Measurements from ENCODE around the gene ZCWPW1. TPM values are rescaled to one million over a fixed set of nuclear protein-coding genes. Genes with fewer than 3 reads are reported as not detected.
"Not testable (repeated sequence)": the region's sequence is repeated elsewhere in the genome, so short reads cannot be mapped to it uniquely, and the experiment has no call there.

ZCWPW1 gene
- total RNA-seq, 2 donors from 2014 or later = 5.1 TPM

DNA sequence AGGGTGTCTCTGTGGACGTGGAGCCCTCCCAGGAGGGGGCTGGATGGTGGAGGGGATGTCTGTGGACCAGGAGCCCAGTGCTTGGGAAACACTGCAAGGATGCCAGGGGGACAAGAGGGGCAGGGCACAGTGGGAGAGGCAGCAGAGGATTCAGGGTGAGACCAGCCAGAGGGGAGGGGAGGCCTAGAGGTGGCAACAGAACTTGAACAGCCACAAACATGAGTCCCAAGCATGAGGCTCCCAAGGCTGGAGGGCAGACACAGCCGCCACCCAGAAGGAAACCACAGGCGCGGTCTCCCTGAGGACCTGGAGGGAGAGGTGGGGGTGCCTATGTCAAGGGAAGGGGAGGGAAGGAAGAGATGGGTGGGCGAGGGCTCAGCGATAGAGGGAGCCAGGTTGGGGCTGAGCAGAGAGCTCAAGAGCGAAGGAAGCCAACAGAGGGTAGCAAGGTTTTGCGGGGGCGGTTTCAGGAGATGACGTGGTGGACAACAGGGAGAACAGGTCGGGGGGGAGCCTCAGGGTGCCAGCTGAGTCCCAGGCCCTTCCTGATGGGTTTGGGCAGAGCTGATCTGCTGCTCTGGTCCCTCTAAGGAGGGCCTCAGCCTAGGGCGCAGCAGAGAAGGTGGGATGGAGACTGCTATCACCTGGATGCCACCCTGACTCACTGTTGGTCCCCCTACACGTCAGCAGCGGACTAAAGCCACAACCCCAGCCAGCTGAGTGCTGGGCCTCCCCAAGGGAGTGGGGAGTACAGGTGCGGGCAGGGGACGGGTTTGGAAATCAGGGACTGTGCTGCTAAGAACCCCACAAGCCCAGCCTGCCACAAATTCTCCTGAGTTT is 61.9 kb downstream of the ZCWPW1 start:
- no peaks in the 10 kb centered on the region for H3K9me3 ChIP-seq (ENCODE audit: control insufficient read depth, low read length, poor library complexity, severe bottlenecking)
- H3K36me3 Mint-ChIP-seq (ENCODE audit: low read depth) = peaks cover 2% of the 10 kb centered on the region
- H3K27ac Mint-ChIP-seq = peak overlapping the region; percentile 89
- H3K27me3 Mint-ChIP-seq = no peaks in the 10 kb centered on the region
- no peak for DNase-seq
- H3K4me3 Mint-ChIP-seq = peak overlapping the region; percentile 37
- H3K4me1 Mint-ChIP-seq = peaks cover 25% of the 10 kb centered on the region
- ATAC-seq = peak; percentile 20

DNA sequence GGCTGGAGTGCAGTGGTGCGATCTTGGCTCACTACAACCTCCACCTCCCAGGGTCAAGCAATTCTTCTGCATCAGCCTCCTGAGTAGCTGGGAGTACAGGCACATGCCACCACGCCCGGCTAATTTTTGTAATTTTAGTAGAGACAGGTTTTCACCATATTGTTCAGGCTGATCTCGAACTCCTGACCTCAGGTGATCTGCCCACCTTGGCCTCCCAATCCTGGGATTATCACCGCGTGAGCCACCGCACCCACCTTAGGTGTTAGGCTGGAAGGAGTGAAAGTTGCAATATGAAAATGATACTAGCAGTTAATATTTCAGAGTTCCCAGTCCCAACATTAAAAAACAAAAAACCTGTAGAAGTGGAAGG is 62.5 kb downstream of the ZCWPW1 start:
- DNase-seq; H3K36me3 Mint-ChIP-seq (ENCODE audit: low read depth); H3K9me3 ChIP-seq (ENCODE audit: control insufficient read depth, low read length, poor library complexity, severe bottlenecking); ATAC-seq; H3K27me3 Mint-ChIP-seq: not testable (repeated sequence)
- peak overlapping the region; percentile 37 for H3K4me3 Mint-ChIP-seq
- peak overlapping the region; percentile 89 for H3K27ac Mint-ChIP-seq
- peaks cover 25% of the 10 kb centered on the region for H3K4me1 Mint-ChIP-seq

DNA sequence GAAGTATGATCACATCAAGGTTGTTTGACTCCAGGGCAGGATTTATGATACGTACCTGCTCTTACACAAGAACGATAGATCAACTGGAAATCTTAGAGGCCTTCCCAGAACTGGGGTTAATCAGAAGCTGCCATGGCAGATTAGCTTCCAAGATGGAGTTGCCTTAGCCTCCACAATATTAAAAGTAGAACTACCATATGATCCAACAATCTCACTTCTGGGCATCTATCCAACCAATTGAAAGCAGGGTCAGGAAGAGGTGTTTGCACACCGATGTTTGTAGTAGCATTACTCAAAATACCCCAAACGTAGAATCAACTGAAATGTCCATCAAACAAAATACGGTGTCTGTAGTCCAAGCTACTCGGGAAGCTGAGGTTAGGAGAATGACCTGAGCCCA is 64.0 kb downstream of the ZCWPW1 start:
- no peaks in the 10 kb centered on the region for H3K9me3 ChIP-seq (ENCODE audit: control insufficient read depth, low read length, poor library complexity, severe bottlenecking)
- Mint-ChIP-seq H3K27me3 (no peaks in the 10 kb centered on the region), H3K27ac (peak overlapping the region; percentile 19), H3K4me3 (no peak overlapping the region), H3K4me1 (peaks cover 28% of the 10 kb centered on the region), H3K36me3 (ENCODE audit: low read depth) (peaks cover 11% of the 10 kb centered on the region)
- DNase-seq = no peak
- ATAC-seq = no peak

DNA sequence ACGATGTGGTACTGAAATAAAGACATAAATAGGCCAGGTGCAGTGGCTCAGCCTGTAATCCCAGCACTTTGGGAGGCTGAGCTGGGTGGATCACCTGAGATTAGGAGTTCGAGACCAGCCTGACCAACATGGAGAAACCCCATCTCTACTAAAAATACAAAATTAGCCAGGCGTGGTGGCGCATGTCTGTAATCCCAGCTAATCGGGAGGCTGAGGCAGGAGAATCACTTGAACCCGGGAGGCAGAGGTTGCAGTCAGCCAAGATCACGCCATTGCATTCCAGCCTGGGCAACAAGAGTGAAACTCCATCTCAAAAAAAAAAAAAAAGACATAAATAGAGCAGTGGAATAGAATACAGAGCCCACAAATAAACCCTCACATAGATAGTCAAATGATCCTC is 64.7 kb downstream of the ZCWPW1 start:
- H3K4me3 Mint-ChIP-seq; H3K27ac Mint-ChIP-seq; DNase-seq; ATAC-seq; H3K27me3 Mint-ChIP-seq; H3K9me3 ChIP-seq (ENCODE audit: control insufficient read depth, low read length, poor library complexity, severe bottlenecking): not testable (repeated sequence)
- peaks cover 25% of the 10 kb centered on the region for H3K4me1 Mint-ChIP-seq
- H3K36me3 Mint-ChIP-seq (ENCODE audit: low read depth) = peaks cover 11% of the 10 kb centered on the region

DNA sequence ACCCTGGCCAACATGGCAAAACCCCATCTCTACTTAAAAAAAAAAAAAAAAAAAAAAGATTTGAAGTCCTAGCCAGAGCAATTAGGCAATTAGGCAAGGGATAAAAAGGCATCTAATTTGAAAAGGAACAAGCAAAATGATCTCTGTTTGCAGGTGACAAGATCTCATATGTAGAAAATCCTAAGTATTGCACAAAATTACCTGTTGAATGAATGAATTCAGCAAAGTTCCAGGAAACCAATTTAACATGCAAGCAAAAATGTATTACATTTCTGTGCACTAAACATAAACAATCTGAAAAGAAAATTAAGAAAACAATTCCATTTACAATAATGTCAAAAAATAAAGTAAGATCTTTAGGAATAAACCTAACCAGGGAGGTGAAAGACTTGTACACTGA is 65.4 kb downstream of the ZCWPW1 start:
- Mint-ChIP-seq H3K4me1 (peaks cover 24% of the 10 kb centered on the region), H3K36me3 (ENCODE audit: low read depth) (peaks cover 11% of the 10 kb centered on the region), H3K27me3 (no peaks in the 10 kb centered on the region), H3K4me3 (no peak overlapping the region), H3K27ac (no peak overlapping the region)
- ATAC-seq (no peak), DNase-seq (no peak)
- H3K9me3 ChIP-seq (ENCODE audit: control insufficient read depth, low read length, poor library complexity, severe bottlenecking) = no peaks in the 10 kb centered on the region

DNA sequence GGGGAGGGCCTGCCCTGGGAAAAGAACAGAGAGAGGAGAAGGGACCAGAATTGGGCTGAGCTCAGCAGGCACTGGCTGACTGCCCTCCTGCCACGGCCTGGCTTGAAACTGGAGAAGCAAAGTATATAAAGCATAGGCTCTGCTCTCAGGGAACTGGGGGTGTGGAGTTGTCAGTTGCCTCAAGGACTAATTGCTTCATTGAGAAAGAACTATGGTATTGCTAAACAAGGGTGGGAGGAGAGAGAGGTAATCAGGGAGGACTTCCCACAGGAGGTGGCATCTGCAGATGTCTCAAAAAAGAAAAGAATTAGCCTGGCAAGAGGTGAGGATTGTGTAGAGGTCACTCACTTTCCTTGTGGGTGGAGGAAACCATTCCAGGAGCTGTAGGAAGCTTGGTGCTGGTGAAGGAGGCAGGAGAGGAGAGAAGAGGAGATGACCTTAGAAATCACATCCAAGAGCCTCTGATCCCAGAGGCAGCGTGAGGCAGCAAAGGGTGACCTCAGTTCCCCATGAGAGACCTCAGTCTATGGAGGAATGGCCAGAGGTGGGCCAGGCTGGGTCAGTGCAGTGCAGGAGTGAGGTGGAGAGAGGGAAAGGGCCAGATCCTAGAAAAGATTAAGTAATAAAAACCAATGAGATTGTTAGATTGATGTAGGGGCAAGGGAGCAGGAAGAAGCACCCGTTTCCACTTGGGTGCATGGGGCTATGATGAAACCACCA is 68.2 kb downstream of the ZCWPW1 start:
- DNase-seq (no peak), ATAC-seq (no peak)
- Mint-ChIP-seq H3K4me3 (peak overlapping the region; percentile 50), H3K4me1 (peaks cover 11% of the 10 kb centered on the region), H3K27me3 (no peaks in the 10 kb centered on the region), H3K36me3 (ENCODE audit: low read depth) (peaks cover 11% of the 10 kb centered on the region), H3K27ac (peak overlapping the region; percentile 83)
- H3K9me3 ChIP-seq (ENCODE audit: control insufficient read depth, low read length, poor library complexity, severe bottlenecking) = no peaks in the 10 kb centered on the region

DNA sequence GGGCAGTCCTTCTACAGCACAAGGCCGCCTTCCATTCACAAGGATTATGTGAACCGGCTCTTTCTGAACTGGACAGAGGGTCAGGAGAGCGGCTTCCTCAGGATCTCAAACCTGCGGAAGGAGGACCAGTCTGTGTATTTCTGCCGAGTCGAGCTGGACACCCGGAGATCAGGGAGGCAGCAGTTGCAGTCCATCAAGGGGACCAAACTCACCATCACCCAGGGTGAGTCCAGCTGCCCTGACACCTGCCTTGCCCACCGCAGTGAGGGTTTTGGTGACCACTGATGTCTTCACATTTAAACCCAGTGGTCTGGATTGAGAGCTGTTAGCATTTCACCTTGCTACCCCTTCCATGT is 69.7 kb downstream of the ZCWPW1 start:
- Mint-ChIP-seq H3K36me3 (ENCODE audit: low read depth) (peaks cover 9% of the 10 kb centered on the region), H3K27me3 (no peaks in the 10 kb centered on the region), H3K4me1 (peaks cover 3% of the 10 kb centered on the region), H3K4me3 (no peak overlapping the region), H3K27ac (peak overlapping the region; percentile 83)
- DNase-seq = no peak
- H3K9me3 ChIP-seq (ENCODE audit: control insufficient read depth, low read length, poor library complexity, severe bottlenecking) = no peaks in the 10 kb centered on the region
- no peak for ATAC-seq

DNA sequence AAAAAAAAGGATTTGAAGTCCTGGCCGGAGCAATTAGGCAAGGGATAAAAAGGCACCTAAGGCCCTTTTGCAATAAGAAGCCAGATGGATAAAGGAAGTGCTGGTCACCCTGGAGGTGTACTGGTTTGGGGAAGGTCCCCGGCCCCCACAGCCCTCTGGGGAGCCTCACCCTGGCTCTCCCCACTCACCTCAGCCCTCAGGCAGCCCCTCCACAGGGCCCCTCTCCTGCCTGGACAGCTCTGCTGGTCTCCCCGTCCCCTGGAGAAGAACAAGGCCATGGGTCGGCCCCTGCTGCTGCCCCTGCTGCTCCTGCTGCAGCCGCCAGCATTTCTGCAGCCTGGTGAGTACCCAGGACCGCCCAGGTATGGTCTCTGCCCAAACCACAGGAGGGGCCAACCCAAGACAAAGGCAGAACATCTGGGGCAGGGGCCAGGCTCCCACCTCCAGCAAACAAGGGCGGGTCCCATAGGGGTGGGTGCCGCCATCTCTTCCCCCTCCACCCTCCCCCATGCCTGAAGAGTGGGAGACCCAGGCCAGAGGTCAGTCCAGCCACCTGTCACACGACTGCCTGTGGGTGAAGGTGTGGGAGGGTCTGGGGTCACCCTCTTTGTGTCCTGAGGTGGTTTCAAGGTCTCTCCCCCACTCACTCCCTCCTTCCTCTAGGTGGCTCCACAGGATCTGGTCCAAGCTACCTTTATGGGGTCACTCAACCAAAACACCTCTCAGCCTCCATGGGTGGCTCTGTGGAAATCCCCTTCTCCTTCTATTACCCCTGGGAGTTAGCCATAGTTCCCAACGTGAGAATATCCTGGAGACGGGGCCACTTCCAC is 70.3 kb downstream of the ZCWPW1 start, which contains the start of gene PILRB:
Gene PILRB, plus strand, starts transcription at position 91 of the 830 bp plus-strand sequence. Its CDS starts 186 bp downstream, at position 277.
- peak within 1 kb of the TSS; percentile 83 for H3K27ac Mint-ChIP-seq
- no peaks in the 10 kb centered on the region for H3K9me3 ChIP-seq (ENCODE audit: control insufficient read depth, low read length, poor library complexity, severe bottlenecking)
- DNase-seq (no peak), ATAC-seq (no peak)
- H3K27me3 Mint-ChIP-seq = no peaks in the 10 kb centered on the region
- peaks cover 3% of the 10 kb centered on the region for H3K4me1 Mint-ChIP-seq
- peaks cover 9% of the 10 kb centered on the region for H3K36me3 Mint-ChIP-seq (ENCODE audit: low read depth)
- H3K4me3 Mint-ChIP-seq = no peak within 1 kb of the TSS

DNA sequence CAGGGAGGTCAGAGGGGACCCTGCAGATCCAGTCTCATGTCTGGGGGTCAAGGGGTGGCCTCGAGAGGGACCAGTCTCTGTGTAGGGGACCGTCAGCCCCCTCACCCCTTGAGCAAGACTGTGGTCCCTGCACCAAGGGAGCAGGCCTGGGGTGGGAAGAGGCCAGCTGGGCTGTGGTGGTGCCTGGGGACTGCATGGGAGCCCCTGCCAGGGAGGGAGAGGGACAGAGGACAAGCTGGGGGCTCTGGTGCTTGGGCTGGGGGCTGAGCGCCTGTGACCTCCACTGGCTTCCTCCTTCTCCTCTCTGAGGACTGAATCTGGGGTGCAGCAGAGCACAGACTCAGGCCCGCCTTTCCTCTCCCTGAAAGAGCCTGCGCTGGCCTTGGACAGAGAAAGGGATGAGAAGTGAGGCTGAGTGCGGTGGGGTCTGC is 71.4 kb downstream of the ZCWPW1 start:
- DNase-seq = no peak
- H3K27ac Mint-ChIP-seq = no peak overlapping the region

DNA sequence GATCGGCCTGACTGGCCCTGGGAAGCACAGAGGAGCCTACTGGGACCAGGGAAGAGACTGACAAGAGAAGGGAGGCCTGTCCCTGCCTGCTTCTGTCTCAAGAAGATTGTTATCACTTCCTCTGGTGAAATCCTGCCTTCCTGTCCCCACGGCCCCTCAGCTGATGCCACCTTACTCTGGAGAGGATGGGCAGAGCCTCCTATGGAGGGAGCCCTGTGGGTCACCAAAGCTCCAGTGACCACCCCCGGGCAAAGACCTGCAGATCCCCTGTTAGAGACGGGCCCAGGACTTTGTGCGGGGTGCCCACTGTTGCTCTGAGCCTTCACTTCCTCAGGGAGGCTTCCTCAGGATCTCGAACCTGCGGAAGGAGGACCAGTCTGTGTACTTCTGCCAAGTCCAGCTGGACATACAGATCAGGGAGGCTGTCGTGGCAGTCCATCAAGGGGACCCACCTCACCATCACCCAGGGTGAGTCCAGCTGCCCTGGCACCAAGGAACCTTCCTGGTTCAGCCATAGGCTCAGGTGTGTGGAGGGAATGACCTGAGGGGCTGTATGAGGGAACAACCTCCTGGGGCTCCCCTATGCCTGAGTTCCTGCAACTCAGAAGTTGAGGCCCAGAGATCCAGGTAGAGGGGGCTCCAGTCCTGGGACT is 72.0 kb downstream of the ZCWPW1 start:
- H3K36me3 Mint-ChIP-seq (ENCODE audit: low read depth) = peaks cover 9% of the 10 kb centered on the region
- ATAC-seq (no peak), DNase-seq (no peak)
- peaks cover 4% of the 10 kb centered on the region for H3K4me1 Mint-ChIP-seq
- H3K27me3 Mint-ChIP-seq = no peaks in the 10 kb centered on the region
- H3K27ac Mint-ChIP-seq = no peak overlapping the region
- no peaks in the 10 kb centered on the region for H3K9me3 ChIP-seq (ENCODE audit: control insufficient read depth, low read length, poor library complexity, severe bottlenecking)
- no peak overlapping the region for H3K4me3 Mint-ChIP-seq

More for the DNA sequence above, 71.4 kb downstream of the ZCWPW1 start:
- H3K4me1 Mint-ChIP-seq = peaks cover 3% of the 10 kb centered on the region
- H3K9me3 ChIP-seq (ENCODE audit: control insufficient read depth, low read length, poor library complexity, severe bottlenecking) = no peaks in the 10 kb centered on the region
- no peak overlapping the region for H3K4me3 Mint-ChIP-seq
- H3K36me3 Mint-ChIP-seq (ENCODE audit: low read depth) = peaks cover 9% of the 10 kb centered on the region
- ATAC-seq = no peak
- no peaks in the 10 kb centered on the region for H3K27me3 Mint-ChIP-seq

DNA sequence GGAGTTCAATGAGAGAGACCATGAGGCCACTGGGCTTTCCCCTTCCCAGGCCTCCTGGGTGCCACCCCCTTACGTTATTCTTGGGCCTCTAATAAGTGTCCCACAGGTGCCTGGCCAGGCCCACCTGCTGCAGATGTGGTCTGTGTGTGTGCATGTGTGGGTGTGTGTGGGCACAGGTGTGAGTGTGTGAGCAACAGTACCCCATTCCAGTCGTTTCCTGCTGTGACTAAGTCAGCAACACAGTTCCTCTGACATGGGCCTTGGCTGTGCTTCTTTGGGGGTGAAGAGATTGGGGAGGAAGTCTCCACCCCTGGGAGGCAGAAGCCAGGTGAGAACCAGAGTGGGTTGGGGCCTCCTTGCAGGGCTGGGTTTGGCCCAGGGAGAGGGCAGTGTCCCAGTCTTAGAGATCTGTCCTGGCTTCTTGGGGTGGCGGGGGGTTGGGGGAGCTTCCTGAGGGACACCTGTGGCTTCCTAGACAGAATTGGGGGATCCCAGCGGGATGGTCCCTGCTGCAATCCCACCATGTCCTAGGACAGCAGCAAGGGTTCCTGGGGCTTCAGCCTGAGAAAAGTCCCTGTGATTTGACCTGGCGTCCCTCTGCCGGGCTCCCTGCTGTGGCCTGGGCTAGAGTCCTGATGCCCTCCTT is 74.7 kb downstream of the ZCWPW1 start:
- H3K9me3 ChIP-seq (ENCODE audit: control insufficient read depth, low read length, poor library complexity, severe bottlenecking) = no peaks in the 10 kb centered on the region
- ATAC-seq = no peak
- no peaks in the 10 kb centered on the region for H3K36me3 Mint-ChIP-seq (ENCODE audit: low read depth)
- no peak for DNase-seq
- H3K27me3 Mint-ChIP-seq = no peaks in the 10 kb centered on the region
- peaks cover 3% of the 10 kb centered on the region for H3K4me1 Mint-ChIP-seq
- peak overlapping the region; percentile 75 for H3K27ac Mint-ChIP-seq
- H3K4me3 Mint-ChIP-seq = peak overlapping the region; percentile 50

DNA sequence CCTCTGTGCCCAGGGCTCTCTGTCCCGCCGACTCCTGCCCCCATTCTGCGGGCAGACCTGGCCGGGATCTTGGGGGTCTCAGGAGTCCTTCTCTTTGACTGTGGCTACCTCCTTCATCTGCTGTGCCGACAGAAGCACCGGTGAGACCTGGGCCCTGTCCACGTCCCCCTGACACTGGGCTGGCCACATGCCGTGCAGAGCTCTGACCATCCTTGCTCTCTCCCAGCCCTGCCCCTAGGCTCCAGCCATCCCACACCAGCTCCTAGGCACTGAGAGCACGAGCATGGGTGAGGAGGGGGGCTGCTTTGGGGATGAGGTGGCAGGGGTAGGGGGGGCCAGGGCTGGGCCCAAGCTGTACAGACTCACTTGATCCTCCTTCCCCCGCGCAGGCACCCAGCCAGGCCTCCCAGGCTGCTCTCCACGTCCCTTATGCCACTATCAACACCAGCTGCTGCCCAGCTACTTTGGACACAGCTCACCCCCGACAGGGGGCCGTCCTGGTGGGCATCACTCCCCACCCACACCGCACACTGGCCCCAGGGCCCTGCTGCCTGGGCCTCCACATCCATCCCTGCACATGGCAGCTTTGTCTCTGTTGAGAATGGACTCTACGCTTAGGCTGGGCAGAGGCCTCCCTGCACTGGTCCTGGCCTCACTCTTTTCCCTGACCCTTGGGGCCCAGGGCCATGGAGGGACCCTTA is 75.4 kb downstream of the ZCWPW1 start:
- Mint-ChIP-seq H3K4me3 (peak overlapping the region; percentile 50), H3K4me1 (peaks cover 3% of the 10 kb centered on the region)

More for the DNA sequence above, 75.4 kb downstream of the ZCWPW1 start:
- peak overlapping the region; percentile 75 for H3K27ac Mint-ChIP-seq
- no peaks in the 10 kb centered on the region for H3K9me3 ChIP-seq (ENCODE audit: control insufficient read depth, low read length, poor library complexity, severe bottlenecking)
- DNase-seq (no peak), ATAC-seq (no peak)
- no peaks in the 10 kb centered on the region for H3K27me3 Mint-ChIP-seq
- no peaks in the 10 kb centered on the region for H3K36me3 Mint-ChIP-seq (ENCODE audit: low read depth)
